Right cardiac atrium (tissue), 5 donors: ENCODE measurements around the gene MYO16. TPM values are rescaled to one million over a fixed set of nuclear protein-coding genes. Genes with fewer than 3 reads are reported as not detected.

ENCODE experiments used
- ATAC-seq, 2 donors: fragments of 200-7000 bp; cut with Tn5 transposase; one replicate each; pipeline versions ENCODE4 v1.8.0 to v1.9.1; 2020; ENCODE audit warnings: moderate library complexity in 2 of 2, mild to moderate bottlenecking in 1 of 2
- DNase-seq, 3 donors: peaks; one replicate each; pipeline ENCODE4 v3.0.0-alpha.2; 2020
- H3K27ac ChIP-seq: one replicate; pipeline ENCODE4 v1.5.1; 2013; ENCODE audit warnings: mild to moderate bottlenecking, low read length, control low read depth, moderate library complexity
- H3K27me3 ChIP-seq: one replicate; pipeline ENCODE4 v1.6.1; 2013; ENCODE audit not compliant: control insufficient read depth, insufficient read depth
- H3K4me1 ChIP-seq: one replicate; pipeline ENCODE4 v1.6.1; 2013; ENCODE audit warnings: low read length; ENCODE audit not compliant: control insufficient read depth, insufficient read depth
- H3K4me3 ChIP-seq: one replicate; pipeline ENCODE4 v1.5.1; 2013; ENCODE audit warnings: low read length, control low read depth
- H3K9me3 ChIP-seq: one replicate; pipeline ENCODE4 v1.6.1; 2013; ENCODE audit warnings: low read length; ENCODE audit not compliant: control insufficient read depth
- WGBS: extraction: QIAGEN DNeasy Blood & Tissue Kit; methylation state at CpG from one replicate; pipeline ENCODE4 v1.1.7; 2013; 5-methylcytosine and 5-hydroxymethylcytosine counted together
- intact Hi-C, 4 donors: fragments of 100-400 bp; cut with DNase I; formaldehyde crosslinking; loops; one replicate each; pipeline versions ENCODE4 v1.11.0 to v1.14.0; 2022 to 2023
- polyA plus RNA-seq: library from polyadenylated mRNA; stranded (reverse); fragments of 200-250 nt; gene quantifications from one replicate; pipeline ENCODE4 v1.2.3, GENCODE V29; 2013
- total RNA-seq, 4 donors: library from RNA; stranded (reverse); fragmentation: NEBNext Ultra II Directional; extraction: Animal tissue kit (Norgen Biotek cat#: 25700); gene quantifications; one replicate each; pipeline ENCODE4 v1.2.1, GENCODE V29; 2021
- donor health status: healthy with polysubstance abuse.
- donor health status: DM: no; HTN: yes; CAD: no.
- donor health status: DM: no; HTN: no; CAD: no.
- donor health status: DM: no; HTN: yes; CAD: no; lungs with severe emphysema.
- donor health status: DM: yes; HTN: yes; CAD: no.

Gene MYO16
- total and polyA plus RNA-seq, 5 donors, result 0.82 to 5.9 (median 1.6) TPM

DNA sequence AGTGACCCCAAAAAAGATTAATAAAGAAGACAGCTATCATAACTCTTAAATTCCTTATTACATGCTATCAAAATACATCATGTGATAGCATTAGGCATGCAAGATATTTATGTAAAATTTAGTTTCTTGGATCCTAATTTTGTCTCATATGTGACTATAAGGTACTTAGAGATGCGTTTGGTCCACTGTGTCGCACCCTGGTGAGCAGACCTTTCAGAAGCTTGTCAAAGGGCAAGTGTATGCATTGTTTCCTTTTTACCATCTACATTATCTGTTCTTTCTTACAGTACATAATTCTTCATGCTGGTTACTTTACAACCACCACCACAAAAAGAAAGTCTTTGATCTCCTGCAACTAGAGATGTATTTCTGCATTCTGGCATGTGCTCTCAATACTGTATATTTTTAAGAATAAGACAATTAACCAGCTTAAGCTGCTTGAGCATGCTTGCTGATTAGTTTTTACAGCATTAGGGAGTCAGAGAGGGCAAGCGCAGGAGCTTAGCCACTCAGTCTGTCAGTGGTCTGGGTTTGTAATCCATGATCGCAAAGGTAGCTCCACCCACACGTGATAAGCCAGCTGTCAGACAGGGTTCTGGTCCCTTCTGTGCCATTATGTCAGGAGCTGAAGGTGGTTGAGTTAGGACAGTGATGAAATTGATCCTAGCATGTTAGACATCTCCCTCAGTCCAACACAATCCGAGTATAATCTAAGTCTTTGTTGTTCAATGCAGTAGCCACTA is 500.9 kb downstream of the MYO16 start:
- no peaks in the 10 kb centered on the region for H3K9me3 ChIP-seq
- no peaks in the 10 kb centered on the region for H3K27me3 ChIP-seq
- no peak overlapping the region for H3K27ac ChIP-seq
- intact Hi-C loops, result no loop called here
- H3K4me1 ChIP-seq, result no peaks in the 10 kb centered on the region
- 78% methylated on average over 6 of the region's 6 CpGs for WGBS
- ATAC-seq (no peak), DNase-seq (no peak)
- no peak overlapping the region for H3K4me3 ChIP-seq

DNA sequence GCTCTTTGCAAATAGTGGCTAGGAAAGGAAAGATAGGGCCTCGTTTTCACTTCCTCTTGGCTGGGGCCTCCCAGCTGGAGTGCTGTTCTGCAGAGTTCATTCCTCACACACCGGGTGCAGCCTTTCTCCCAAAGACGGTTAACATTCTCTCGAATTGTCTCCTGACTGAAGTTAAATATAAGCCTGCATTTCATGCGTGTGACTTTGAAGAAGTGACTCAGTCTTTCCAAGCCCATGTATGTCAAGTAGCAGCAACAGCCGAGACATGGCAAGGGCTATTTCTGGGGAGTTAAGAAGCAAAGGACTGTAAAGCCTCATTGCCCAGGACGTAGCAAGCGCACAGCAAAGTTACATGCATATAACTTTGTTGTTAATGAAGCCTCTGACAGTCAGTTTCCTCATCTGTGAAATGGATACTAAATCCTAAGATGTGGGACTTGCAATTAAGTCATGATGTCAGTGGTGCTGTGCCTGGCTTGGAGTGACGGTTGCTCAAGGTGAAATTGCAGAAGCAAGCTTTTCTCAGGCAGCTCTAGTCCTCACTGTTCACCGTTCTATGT is 502.4 kb downstream of the MYO16 start:
- H3K4me1 ChIP-seq, result no peaks in the 10 kb centered on the region
- intact Hi-C loops, result no loop called here
- no peak overlapping the region for H3K27ac ChIP-seq
- H3K27me3 ChIP-seq, result no peaks in the 10 kb centered on the region
- H3K4me3 ChIP-seq, result no peak overlapping the region
- peak; percentile 57 to 64 for ATAC-seq
- H3K9me3 ChIP-seq, result no peaks in the 10 kb centered on the region
- peak in 1 of 3 donors; percentile 50 for DNase-seq
- 39% methylated on average over 10 of the region's 10 CpGs for WGBS

DNA sequence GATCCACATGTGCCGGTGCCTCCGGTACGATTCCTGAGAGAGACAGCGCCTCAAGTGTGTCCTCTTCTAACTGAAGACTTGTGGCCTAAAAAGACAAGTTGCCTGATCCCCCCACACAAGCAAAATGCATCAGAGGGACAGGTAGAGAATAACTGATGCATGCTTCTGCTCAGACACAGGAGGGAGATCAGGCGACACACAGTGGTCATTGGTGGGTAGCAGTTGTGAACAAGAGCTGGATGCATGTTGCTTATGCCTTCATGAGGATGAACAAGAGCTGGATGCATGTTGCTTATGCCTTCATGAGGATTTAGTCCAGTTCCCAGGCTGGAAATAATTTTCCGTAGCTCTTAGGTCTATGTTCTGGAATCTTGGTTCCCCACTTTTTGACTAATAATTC is 505.6 kb downstream of the MYO16 start:
- Histone ChIP-seq H3K4me1 (no peaks in the 10 kb centered on the region), H3K27ac (no peak overlapping the region), H3K4me3 (no peak overlapping the region), H3K27me3 (no peaks in the 10 kb centered on the region), H3K9me3 (no peaks in the 10 kb centered on the region)
- WGBS, result 95% methylated on average over 6 of the region's 6 CpGs
- DNase-seq (no peak), ATAC-seq (no peak)
- intact Hi-C loops, result no loop called here

DNA sequence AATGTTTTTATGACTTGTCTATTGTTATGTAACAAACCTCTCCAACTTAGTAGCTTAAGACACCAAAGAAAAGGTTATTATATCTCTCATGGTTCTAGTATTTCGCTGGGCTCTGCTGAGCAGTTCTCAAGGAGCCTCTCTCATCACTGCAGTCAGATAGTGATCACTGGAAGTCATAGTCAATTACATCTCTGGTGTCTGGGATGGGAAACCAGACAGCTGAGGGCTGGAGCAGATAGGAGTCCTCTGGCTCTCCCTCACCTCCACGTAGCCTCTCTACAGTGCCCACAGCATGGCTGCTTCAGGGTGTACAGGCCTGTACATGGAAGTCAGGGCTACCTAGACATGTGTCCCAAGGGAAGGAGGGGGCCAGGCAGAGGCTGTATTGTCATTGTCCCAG is 507.5 kb downstream of the MYO16 start:
- H3K9me3 ChIP-seq, result no peaks in the 10 kb centered on the region
- H3K27me3 ChIP-seq, result no peaks in the 10 kb centered on the region
- 86% methylated on average over 2 of the region's 2 CpGs for WGBS
- no peak overlapping the region for H3K4me3 ChIP-seq
- no peak for ATAC-seq
- H3K4me1 ChIP-seq, result no peaks in the 10 kb centered on the region
- intact Hi-C loops, result no loop called here
- DNase-seq, result no peak
- H3K27ac ChIP-seq, result no peak overlapping the region

DNA sequence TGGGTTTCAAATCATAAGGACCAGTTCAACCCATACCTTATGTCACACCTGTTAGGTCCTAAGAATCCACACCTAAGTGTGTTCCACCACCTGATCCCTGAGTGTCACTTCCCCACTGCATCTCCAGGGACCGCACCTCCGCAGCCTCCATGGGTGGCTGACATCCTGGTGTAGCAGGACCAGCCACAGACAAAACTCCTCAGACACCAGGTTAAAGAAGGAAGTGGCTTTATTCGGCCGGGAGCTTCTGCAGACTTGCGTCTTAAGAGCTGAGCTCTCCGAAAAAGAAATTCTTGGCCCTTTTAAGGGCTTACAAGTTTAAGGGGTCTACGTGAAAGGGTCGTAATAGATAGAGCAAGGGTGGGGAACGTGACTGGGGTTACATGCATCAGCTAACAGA is 509.9 kb downstream of the MYO16 start:
- Histone ChIP-seq H3K4me1 (no peaks in the 10 kb centered on the region), H3K27me3 (no peaks in the 10 kb centered on the region), H3K4me3 (no peak overlapping the region), H3K9me3 (no peaks in the 10 kb centered on the region), H3K27ac (no peak overlapping the region)
- WGBS, result 97% methylated on average over 9 of the region's 9 CpGs
- ATAC-seq, result no peak
- intact Hi-C loops, result no loop called here
- DNase-seq, result no peak

DNA sequence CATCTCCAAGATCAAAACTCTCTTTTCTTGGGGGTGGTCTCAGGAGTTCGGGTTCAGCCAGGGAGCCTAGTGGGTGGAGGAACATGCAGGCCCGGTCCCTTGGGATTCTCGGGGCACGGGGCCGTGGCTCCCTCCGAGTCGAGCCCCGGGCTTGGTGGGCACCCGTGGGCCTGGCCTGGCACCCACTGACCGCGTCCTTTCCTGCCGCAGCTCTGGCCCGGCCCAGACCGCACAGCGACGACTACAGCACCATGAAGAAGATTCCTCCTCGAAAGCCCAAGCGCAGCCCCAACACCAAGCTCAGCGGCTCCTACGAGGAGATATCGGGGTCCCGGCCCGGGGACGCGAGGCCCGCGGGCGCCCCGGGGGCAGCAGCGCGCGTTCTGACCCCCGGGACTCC is 510.6 kb downstream of the MYO16 start:
- intact Hi-C loops, result loop anchor here in 3 of 4 donors (10.0 kb wide), 3 partner anchors 195 to 965 kb away; partner anchors contain the start of gene IRS2 (in 3 of the 3)
- DNase-seq, result no peak
- no peaks in the 10 kb centered on the region for H3K27me3 ChIP-seq
- 61% methylated on average over 33 of the region's 33 CpGs for WGBS
- no peak overlapping the region for H3K27ac ChIP-seq
- ATAC-seq, result no peak
- H3K4me1 ChIP-seq, result no peaks in the 10 kb centered on the region
- H3K4me3 ChIP-seq, result no peak overlapping the region
- H3K9me3 ChIP-seq, result no peaks in the 10 kb centered on the region

DNA sequence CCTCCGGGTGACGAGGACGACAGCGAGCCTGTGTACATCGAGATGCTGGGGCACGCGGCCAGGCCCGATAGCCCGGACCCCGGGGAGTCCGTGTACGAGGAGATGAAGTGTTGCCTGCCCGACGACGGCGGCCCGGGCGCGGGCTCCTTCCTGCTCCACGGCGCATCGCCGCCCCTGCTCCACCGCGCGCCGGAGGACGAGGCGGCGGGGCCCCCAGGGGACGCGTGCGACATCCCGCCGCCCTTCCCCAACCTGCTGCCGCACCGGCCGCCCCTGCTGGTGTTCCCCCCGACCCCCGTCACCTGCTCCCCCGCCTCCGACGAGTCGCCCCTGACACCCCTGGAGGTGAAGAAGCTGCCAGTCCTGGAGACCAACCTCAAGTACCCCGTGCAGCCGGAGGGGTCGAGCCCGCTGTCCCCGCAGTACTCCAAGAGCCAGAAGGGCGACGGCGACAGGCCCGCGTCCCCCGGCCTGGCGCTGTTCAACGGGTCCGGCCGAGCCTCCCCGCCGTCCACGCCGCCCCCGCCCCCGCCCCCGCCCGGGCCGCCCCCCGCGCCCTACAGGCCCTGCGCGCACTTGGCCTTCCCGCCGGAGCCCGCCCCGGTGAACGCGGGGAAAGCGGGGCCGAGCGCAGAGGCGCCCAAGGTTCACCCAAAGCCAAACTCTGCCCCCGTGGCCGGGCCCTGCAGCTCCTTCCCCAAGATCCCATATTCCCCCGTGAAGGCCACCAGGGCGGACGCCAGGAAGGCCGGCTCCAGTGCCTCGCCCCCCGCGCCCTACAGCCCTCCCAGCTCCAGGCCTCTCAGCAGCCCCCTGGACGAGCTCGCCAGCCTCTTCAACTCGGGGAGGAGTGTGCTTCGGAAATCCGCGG is 511.3 kb downstream of the MYO16 start:
- Histone ChIP-seq H3K27ac (no peak overlapping the region), H3K4me1 (no peaks in the 10 kb centered on the region), H3K4me3 (peak overlapping the region; percentile 22), H3K27me3 (no peaks in the 10 kb centered on the region), H3K9me3 (no peaks in the 10 kb centered on the region)
- intact Hi-C loops, result loop anchor here in 3 of 4 donors (10.0 kb wide), 3 partner anchors 194 to 964 kb away; partner anchors contain the start of gene IRS2 (in 3 of the 3)
- peak; percentile 23 to 74 (median 49) for DNase-seq
- ATAC-seq, result peak; percentile 49
- WGBS, result 6% methylated on average over 97 of the region's 97 CpGs

DNA sequence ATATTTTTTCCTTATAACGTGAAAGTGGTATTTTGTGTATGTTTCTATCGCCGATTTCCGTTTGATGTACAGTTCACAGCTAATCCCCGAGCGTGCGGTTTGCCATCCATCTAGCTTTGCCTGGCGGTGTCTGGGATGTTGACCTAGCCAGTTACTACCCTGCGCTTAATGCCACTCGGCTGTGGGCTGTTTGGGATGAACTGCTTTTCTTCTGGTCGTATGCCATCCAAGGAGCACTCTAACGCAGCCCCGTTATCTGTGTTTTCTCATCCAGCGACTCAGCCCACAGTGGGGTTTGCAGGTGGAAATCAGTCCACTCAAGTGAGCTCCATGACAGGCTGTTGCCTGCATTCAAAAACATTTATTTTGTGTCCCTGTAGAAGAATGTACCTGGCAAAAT is 512.3 kb downstream of the MYO16 start:
- Histone ChIP-seq H3K27me3 (no peaks in the 10 kb centered on the region), H3K27ac (no peak overlapping the region), H3K4me3 (no peak overlapping the region), H3K9me3 (no peaks in the 10 kb centered on the region), H3K4me1 (no peaks in the 10 kb centered on the region)
- no peak for DNase-seq
- ATAC-seq, result no peak
- WGBS, result 93% methylated on average over 14 of the region's 14 CpGs
- intact Hi-C loops, result loop anchor here in 3 of 4 donors (10.0 kb wide), 3 partner anchors 193 to 963 kb away; partner anchors contain the start of gene IRS2 (in 3 of the 3)

DNA sequence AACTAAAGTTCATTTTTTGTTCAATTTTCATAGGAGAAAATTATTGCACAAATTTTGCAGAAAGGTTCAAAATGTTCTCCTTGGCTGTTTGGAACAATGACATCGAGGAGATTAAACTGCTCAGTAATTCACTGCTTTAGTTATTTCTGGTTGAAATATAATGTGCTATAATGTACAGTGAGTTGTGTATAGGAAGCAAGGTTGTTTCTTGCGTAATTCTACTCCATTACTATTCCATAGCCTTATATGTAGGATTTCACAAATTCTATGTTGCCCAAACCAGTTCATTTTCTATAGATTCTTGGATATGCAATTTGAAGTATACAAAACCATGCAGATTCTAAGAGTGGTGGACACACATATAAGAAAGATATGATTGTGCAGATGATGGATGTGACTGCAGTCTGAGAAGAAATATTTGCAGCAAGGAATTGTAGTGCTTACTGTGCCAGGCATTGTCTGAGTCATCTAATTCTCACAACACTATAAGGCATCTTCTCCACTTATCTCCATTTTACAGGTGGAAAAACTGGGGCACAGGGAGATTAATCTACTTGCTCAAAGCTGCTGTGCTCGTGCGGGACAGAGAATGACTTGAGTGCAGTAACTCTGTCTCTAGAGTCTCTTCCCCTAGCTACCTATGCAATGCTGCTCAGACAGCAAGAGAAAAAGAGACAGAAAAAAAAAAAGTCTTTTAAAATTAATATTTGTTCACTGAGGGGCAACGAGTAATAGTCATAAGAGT is 515.5 kb downstream of the MYO16 start:
- no peak overlapping the region for H3K27ac ChIP-seq

DNA sequence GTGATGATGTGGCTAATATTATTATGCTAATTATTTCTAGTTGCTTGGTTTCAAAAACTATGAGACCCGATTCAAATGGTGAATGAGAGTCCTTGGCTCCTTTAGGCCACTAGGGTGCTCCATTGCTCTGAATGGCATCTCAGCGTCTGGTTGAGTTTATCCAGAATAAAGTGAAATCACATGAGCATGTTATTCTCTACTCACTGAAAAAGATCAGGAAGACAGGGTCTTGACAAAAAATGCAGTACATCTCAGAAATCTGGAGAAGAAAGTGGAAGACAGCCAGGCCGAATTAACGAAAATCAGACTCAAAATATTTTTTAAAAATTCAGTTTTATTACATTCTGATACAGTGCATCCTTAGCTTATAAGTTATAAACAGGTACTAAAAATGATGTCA is 516.2 kb downstream of the MYO16 start:
- no peaks in the 10 kb centered on the region for H3K27me3 ChIP-seq
- intact Hi-C loops, result loop anchor here in 3 of 4 donors (10.0 kb wide), 3 partner anchors 189 to 959 kb away; partner anchors contain the start of gene IRS2 (in 3 of the 3)
- ATAC-seq (peak; percentile 84 to 88), DNase-seq (peak in 1 of 3 donors; percentile 47)
- no peaks in the 10 kb centered on the region for H3K4me1 ChIP-seq
- H3K27ac ChIP-seq, result no peak overlapping the region
- H3K9me3 ChIP-seq, result no peaks in the 10 kb centered on the region
- H3K4me3 ChIP-seq, result no peak overlapping the region
- WGBS, result 8% methylated on average over 4 of the region's 4 CpGs

More for the DNA sequence above, 515.5 kb downstream of the MYO16 start:
- intact Hi-C loops, result loop anchor here in 3 of 4 donors (10.0 kb wide), 3 partner anchors 190 to 960 kb away; partner anchors contain the start of gene IRS2 (in 3 of the 3)
- no peaks in the 10 kb centered on the region for H3K9me3 ChIP-seq
- no peak for DNase-seq
- ATAC-seq, result no peak
- WGBS, result 62% methylated on average over 5 of the region's 5 CpGs
- no peaks in the 10 kb centered on the region for H3K27me3 ChIP-seq
- no peaks in the 10 kb centered on the region for H3K4me1 ChIP-seq
- no peak overlapping the region for H3K4me3 ChIP-seq
